Measurements from ENCODE around the gene SHISA5. TPM values are rescaled to one million over a fixed set of nuclear protein-coding genes. Genes with fewer than 3 reads are reported as not detected.

Gene SHISA5
- total and polyA plus RNA-seq, 2 of the 8 experiments (the other 6 are each of a cell fraction or from before 2014, with no cell fraction given) = 196 to 315 TPM

DNA sequence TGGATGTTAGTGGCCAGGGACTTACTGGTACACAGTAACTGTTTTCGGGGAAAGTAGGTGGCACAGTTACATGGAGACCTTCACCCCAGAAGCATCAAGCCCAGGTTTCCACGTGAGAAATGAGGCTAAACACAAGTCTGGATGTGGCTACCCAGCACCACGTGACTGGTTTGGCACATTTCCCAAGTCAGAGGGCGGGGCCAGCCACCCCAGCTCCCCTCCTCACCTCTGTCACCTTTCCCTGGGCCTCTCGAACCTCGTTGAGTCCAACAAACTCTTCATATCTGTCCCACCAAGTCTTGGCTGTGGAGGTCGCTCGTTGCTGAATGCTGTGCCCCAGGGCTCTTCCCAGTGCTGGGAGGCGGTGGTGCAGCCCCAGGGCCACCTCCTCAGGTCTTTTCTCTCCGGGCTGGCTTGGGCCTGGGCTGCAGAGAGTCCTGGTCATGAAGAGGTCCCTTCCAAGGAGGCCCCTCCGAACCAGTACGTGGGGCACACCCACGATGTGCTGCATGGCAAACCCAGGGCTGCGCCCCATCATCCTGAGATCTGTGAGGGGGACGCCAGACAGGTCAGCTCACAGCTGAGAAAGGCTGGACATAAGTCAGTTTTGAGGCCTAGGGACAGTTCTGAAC is 69.3 kb downstream of the SHISA5 start:
- no peak overlapping the region for H3K4me3 ChIP-seq (ENCODE audit: extremely low read depth in 1 of 4, insufficient read depth in 2 of 4, low read depth in 3 of 4, low read length in 4 of 4)
- no peak overlapping the region for H3K4me2 ChIP-seq (ENCODE audit: insufficient read depth in 1 of 2, low read depth in 2 of 2, low read length in 2 of 2)
- peaks cover 0 to 4% of the 10 kb centered on the region in 2 experiments for H4K20me1 ChIP-seq (replicated peaks in 1 of 2; ENCODE audit: control insufficient read depth in 1 of 2, insufficient read depth in 2 of 2, low read length in 2 of 2)
- no peak overlapping the region for H3K4ac ChIP-seq (replicated peaks; ENCODE audit: insufficient read length, low read depth, low read length)
- H4K5ac ChIP-seq (ENCODE audit: insufficient read length, low read depth, low read length) = no peak overlapping the region
- ChIA-PET CTCF (ENCODE audit: partially characterized antibody) (interaction anchor here (0.7 to 7.7 kb wide), 13 partner anchors 12 to 240 kb away, joined by 3 to 220 read pairs (median 19); partner anchors contain the start of gene ATRIP), POLR2A (ENCODE audit: partially characterized antibody) (interaction anchor here (1.4 to 31.5 kb wide), 5 partner anchors 9 to 161 kb away, joined by 3 to 650 read pairs (median 88); partner anchors contain the start of genes ATRIP, CCDC51 and TMA7)
- no peak overlapping the region; a peak in 1 of 7 replicates for H3K9ac ChIP-seq (replicated peaks in 1 of 4; ENCODE audit: extremely low read depth in 1 of 4, low read depth in 3 of 4, low read length in 3 of 4)
- H4K8ac ChIP-seq (ENCODE audit: extremely low read depth, insufficient read depth, low read length) = no peak overlapping the region
- no peaks in the 10 kb centered on the region for H3K27me3 ChIP-seq (replicated peaks in 1 of 4; ENCODE audit: control insufficient read depth in 3 of 4, extremely low read depth in 1 of 4, insufficient read depth in 3 of 4, low read length in 3 of 4)
- no peak overlapping the region for H3K18ac ChIP-seq (ENCODE audit: extremely low read depth, low read length)
- no peak overlapping the region for H3K23ac ChIP-seq (ENCODE audit: insufficient read length)
- FAIRE-seq = no peak
- 89% methylated on average over 15 of the region's 15 CpGs; no CpG with 5 or more reads in 1 of the 2 experiments for WGBS, 2 experiments (ENCODE audit: extremely low coverage in 1 of 2, insufficient coverage in 1 of 2, insufficient read length in 1 of 2, insufficient replicate concordance in 2 of 2, low coverage in 1 of 2, low lambda C conversion rate in 2 of 2, missing lambda C conversion rate in 1 of 2)
- H3K4me1 ChIP-seq (replicated peaks in 1 of 4; ENCODE audit: control insufficient read depth in 3 of 4, insufficient read depth in 4 of 4, low read length in 3 of 4) = peaks cover 4 to 17% (median 12%) of the 10 kb centered on the region in 4 experiments; a peak in 6 of 7 replicates
- H3K79me2 ChIP-seq (ENCODE audit: control insufficient read depth in 1 of 2, insufficient read depth in 2 of 2, low read length in 2 of 2) = peaks cover 0 to 31% of the 10 kb centered on the region in 2 experiments; a peak in 1 of 4 replicates
- no peak overlapping the region for H3K14ac ChIP-seq (ENCODE audit: insufficient read length)
- no peak overlapping the region for H3K27ac ChIP-seq (ENCODE audit: low read depth, low read length)
- H2AFZ ChIP-seq (ENCODE audit: low read length) = no peak overlapping the region
- H2AK5ac ChIP-seq (ENCODE audit: low read depth, low read length) = no peak overlapping the region
- no peak overlapping the region for H2BK15ac ChIP-seq (ENCODE audit: low read length)
- peaks cover 4 to 26% (median 12%) of the 10 kb centered on the region in 4 experiments; a peak in 6 of 8 replicates for H3K36me3 ChIP-seq (ENCODE audit: control insufficient read depth in 2 of 4, insufficient read depth in 4 of 4, low read length in 3 of 4)
- H2BK120ac ChIP-seq (replicated peaks; ENCODE audit: low read depth, low read length) = no peak overlapping the region
- peaks cover 3% of the 10 kb centered on the region; the same call in 1 of the 2 replicates for H3K79me1 ChIP-seq (ENCODE audit: low read depth, low read length)
- H2BK12ac ChIP-seq (ENCODE audit: low read depth, low read length) = no peak overlapping the region
- no peaks in the 10 kb centered on the region for H3K9me3 ChIP-seq (ENCODE audit: insufficient read depth in 2 of 2, low read depth in 1 of 2, low read length in 1 of 2)
- no peak overlapping the region for H3K56ac ChIP-seq (replicated peaks; ENCODE audit: insufficient read length, low read depth, low read length)
- H4K91ac ChIP-seq (replicated peaks; ENCODE audit: insufficient read length, low read length) = no peak overlapping the region
- H2BK20ac ChIP-seq (ENCODE audit: low read length) = no peak overlapping the region
- peaks cover 8% of the 10 kb centered on the region; the same call in 1 of the 2 replicates for H3K23me2 ChIP-seq (ENCODE audit: low read depth, low read length)
- H2BK5ac ChIP-seq (ENCODE audit: low read depth, low read length) = peak overlapping the region; percentile 35; the same call in 1 of the 2 replicates
- DNase-seq (ENCODE audit: low read depth in 1 of 2, low spot score in 2 of 2) = no peak
- TF ChIP-seq KDM5A (IDR thresholded peaks at IDR 0.05; ENCODE audit: low read length) = no peak
- TF ChIP-seq SAP30 (IDR thresholded peaks at IDR 0.05; ENCODE audit: insufficient read depth, insufficient replicate concordance, low read length) = no peak
- TF ChIP-seq YY1 (IDR thresholded peaks at IDR 0.05; ENCODE audit: low read depth, low read length) = no peak
- TF ChIP-seq TAF7 (optimal IDR thresholded peaks at IDR 0.05; ENCODE audit: borderline replicate concordance, low read depth, low read length) = no peak
- no peak for TF ChIP-seq SIN3A (conservative IDR thresholded peaks at IDR 0.05 in 1 of 2, IDR thresholded peaks at IDR 0.05 in 1 of 2; ENCODE audit: low read depth in 1 of 2, low read length in 2 of 2)
- TF ChIP-seq RXRA (IDR thresholded peaks at IDR 0.05; ENCODE audit: insufficient read depth, low read depth, low read length) = no peak
- no peak for TF ChIP-seq CHD1 (IDR thresholded peaks at IDR 0.05; ENCODE audit: low read depth, low read length)
- no peak for TF ChIP-seq SIRT6 (IDR thresholded peaks at IDR 0.05; ENCODE audit: low read length)
- no peak for TF ChIP-seq POU5F1 (IDR thresholded peaks at IDR 0.05; ENCODE audit: low read depth, low read length)
- TF ChIP-seq NRF1 (IDR thresholded peaks at IDR 0.05; ENCODE audit: low read depth, low read length) = no peak
- TF ChIP-seq SIX5 (IDR thresholded peaks at IDR 0.05; ENCODE audit: low read depth, low read length) = no peak
- no peak for TF ChIP-seq CTBP2 (IDR thresholded peaks at IDR 0.05; ENCODE audit: borderline replicate concordance, insufficient read depth, insufficient read length, low read length)
- no peak for TF ChIP-seq BRCA1 (IDR thresholded peaks at IDR 0.05; ENCODE audit: low read depth, low read length)

All from H1 (cell line).